Activated T-helper 1 cell treated with anti-CD3 and anti-CD28 coated beads, Interleukin-2, amount 50 U/mL, for 16 hours (primary cell): ENCODE results near the gene TXNRD1.
"Not testable (repeated sequence)": the region's sequence is repeated elsewhere in the genome, so short reads cannot be mapped to it uniquely, and the experiment has no call there.

Source experiments
- DNase-seq, 2 donors: peaks; one replicate each; pipeline ENCODE4 v3.0.0-alpha.2; 2020; ENCODE audit warnings: low read depth in 1 of 2, low spot score in 1 of 2

Gene TXNRD1

DNA sequence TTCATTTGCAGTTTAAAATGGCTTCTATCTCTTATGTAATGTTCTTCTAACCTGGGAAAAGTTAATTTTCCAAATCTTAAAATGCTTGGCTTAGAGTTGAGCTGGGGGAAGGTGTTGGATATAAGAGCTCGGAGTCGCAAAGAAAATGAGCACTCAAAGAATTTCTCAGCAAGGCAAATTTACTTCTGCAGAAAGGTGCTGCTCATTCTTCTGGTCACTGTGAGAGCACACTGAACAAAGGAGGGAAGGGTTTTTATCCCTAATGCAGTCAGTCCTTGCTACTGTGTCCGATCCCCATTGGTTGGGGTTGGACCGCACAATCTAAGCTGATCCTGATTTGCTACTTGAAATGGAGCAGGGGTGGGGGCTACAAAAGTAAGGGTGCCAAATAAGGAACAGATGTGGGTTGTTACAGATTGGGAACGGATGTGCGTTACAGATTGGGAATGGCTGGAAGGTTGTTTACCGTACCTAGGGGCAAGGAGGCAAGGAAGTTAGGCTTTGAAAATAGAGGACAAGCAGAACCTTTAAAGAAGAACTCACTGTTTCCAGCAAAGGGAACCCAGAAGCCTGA lies 19.4 kb downstream of the TXNRD1 start:
- no peak for DNase-seq

DNA sequence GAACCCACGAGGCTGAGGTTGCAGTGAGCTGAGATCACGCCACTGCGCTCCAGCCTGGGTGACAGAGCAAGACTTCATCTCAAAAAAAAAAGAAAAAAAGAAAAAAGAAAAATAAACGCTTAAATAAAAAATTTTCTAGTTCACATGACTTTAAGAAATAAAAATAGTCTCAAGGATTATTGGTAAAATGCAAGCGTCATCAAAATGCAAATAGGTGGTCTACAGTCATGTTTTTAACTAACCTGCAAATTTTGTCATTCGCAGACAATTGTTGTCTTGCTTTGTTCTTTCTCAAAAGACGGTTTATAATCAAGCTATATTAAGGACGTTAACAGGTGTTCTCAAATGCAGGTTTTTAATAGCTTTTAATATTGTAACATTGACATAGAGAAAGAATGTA lies 22.4 kb downstream of the TXNRD1 start:
- DNase-seq: no peak

DNA sequence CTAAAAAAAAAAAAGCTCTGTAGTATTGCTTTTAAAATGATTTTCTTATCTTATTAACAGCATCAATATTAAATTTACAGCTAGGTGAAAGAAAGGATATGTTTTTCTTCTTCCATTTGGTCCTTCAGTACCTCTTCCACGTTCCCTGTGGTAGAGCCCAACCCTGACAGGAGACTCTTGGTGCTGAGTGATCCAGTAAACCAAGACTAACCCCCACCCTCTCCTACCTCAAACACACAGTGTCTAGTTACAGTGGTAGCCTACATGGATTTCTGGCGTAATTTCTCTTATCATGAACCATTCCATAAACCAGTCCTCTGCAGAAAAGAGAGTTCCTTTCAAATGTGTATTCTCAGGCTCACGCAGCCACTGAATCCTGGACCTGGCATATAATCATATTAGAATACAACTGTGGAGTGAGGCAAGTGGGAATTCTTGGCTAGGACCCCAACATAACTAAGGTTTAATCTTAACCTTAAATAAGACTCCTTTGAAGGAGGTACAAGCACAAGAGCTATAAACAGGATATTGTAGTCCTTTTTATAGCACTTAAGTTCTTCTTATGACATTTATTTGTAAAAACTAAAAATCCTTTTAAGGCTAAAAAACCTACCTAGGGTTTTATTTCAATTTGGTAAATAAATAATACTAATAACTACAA lies 27.1 kb downstream of the TXNRD1 start:
- no peak for DNase-seq

DNA sequence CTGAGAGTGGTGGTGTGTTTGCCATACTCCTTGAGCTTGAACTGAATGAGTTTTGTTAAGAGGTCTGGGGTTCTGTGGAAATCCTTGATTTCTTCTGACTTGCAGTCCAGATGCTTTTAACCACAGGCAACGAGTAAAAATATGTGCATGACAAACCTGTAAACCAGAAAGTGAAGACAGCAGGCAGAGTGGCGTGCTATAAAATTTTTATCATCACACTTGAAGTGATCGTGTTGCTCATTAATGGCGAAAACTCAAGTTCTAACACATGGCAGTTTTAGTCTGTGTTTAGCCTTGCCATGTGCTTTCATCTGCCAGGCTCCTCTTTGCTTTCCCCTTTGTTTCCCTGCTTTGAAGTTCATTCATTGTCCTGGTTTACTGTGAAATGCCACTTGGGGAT lies 28.0 kb downstream of the TXNRD1 start:
- DNase-seq: no peak

DNA sequence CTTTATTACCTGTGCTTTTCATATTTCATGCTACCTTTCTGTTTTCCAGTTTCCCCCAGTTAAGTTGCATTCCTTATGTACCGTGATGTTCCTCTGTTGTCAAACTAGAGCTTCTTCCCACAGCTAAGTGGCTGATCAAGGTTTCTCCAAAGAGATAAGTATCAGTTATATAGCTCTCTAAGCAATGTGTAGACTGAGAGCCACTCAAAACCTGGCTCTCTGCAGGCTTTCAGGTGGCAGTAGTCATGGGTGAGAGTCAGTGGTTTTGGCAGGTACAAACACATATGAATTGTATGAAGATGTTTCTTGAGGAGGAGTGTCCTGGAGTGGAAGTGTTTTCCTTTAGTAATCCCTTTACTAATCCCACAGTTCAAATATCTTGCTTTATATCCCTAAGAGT lies 28.4 kb downstream of the TXNRD1 start:
- no peak for DNase-seq

DNA sequence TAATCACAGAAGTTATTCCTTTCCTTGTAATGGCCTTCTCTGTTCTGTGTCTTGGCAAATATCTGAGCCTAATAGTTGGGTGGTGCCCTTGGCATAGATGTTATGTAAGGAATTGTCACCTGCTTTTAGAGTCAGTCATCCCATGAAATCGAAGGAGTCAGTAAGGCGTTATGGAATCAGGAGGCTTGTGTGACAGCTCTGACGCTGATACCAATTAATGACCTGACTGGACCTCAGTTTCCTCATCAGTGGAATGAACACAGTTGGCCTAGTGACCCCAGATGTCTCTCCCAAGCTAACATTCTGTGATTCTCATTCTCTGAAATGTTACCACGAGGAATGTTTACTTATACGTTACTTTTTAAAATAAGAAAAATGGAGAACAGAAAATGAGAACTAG lies 32.1 kb downstream of the TXNRD1 start:
- DNase-seq: no peak

DNA sequence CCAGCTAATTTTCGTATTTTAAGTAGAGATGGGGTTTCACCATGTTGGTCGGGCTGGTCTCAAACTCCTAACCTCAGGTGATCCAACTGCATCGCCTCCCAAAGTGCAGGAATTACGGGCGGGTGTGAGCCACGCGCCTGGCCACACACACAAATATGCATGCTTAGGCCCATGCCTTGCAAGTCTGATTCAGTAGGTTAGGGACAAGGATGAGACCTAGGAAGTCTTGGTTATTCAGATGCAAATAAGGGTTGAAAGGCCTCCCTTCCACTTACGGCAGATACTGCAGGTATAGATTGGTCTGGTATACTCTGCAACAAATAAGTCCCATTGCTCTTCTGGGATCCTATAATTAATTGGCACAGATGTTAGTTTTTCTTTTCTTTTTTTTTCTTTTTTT lies 32.9 kb downstream of the TXNRD1 start:
- DNase-seq: no peak

DNA sequence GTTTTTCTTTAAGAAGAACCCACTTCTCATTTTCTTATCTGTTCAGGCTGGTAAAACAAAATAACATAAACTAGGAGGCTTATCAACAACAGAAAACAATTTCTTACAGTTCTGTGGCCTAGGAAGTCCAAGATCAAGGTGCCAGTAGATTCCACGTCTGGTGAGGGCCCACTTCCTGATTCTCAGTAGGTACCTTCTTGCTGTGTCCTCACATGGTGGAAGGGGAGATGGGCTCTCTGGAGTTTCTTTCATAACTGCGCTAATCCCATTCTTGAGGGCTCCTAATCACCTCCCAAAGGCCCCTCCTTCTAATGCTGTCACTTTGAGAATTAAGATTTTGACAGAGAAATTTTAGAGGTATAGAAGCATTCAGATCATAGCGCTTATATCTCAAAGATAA lies 33.4 kb downstream of the TXNRD1 start:
- DNase-seq: no peak

DNA sequence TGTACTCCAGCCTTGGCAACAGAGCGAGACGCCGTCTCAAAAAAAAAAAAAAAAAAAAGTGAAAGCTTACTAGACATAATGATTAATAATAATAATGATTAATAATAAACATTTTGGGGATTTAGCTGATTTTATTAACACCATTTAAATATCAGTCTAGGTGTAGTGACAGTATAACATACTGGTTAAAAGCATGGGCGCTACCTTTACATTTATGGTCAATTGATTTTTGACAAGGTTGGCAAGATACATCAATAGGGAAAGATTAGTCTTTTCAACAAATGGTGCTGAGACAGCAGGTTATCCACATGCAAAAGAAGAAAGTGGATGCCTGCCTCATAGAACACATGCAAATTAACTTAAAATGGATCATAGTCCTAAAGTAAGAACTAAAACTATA lies 34.3 kb downstream of the TXNRD1 start:
- no peak for DNase-seq

DNA sequence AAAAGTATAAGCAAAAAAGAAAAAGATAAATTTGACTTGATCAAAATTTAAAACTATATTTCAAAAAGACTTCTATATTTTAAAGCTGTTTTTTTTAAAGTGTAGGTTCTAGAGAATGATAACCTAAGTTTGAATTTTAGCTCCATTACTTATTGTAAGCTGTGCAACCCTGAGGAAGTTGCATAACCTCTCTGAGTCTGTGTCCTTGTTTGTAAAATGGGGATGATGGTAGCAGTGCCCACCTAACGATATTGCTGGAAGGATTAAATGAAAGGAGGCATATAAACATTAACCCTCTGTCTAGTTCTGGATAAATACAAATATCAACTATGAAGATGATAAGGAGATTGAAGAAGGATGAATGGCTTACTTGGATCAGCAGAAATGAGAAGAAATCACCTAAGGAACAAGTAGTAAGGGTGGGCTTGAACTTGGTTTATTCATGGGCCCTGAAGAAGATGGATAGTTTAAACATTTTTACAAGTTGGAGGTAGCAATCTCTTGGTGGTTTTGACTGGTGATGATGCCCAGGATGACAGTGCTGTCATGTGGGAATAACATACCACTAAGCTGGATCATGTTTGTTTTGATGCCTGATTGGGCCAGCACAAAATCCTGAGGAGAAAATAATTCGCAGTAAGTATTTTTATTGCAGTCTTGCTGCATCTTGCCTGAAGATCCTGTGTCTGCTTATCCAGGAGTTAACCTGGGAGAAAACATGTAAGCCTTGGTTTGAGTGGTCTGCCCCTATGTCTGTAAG lies 35.0 kb downstream of the TXNRD1 start:
- DNase-seq: no peak

DNA sequence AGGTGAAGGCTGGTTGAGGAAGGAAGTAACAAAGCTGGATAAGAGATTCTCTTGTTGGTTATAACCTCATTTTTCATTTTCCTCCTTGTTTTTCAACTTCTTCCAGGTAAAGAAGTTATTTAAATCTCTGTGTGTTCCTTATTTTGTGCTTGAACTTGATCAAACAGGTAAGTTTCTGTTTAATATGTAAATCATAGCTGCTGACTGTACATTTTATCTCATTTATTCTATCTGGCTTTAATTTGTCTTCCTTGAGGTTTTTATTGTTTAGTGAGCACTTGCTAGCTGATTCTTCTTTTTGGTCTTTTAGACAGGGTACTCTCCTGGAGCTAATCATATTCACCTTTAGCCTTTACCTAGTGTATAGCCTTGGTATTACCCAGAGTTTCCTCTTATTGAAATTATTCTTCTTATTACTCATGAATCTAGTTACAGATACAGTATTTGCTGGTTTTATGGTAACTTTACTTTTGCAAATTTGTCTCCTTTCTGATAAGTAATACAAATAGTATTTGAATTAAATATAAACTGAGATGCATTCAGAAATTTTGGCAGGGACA lies 42.4 kb downstream of the TXNRD1 start:
- no peak for DNase-seq

DNA sequence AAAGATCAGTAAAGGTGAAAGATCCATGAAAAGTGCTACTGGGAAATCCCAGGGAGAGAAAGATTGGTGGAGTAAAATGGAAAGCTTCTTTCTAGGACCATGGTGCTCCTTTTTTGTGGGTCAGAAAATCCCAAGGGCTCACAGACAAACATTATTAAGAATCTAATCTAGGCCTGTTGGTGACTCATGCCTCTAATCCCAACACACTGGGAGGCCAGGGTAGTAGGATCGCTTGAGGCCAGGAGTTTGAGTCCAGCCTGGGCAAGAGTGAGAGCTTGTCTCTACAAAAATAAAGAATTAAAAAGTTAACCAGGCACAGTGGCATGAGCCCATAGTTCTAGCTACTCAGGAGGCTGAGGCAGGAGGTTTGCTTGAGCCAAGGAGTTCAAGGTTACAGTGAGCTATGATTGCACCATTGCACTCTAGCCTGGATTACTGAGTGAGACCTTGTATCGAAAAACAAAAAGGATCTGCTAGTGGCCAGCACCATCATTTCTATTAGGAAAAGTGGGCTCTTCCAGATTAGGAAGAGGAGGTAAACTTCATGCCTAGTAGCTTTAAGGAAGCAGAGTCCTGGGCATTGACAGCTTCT lies 43.0 kb downstream of the TXNRD1 start:
- DNase-seq: no peak

DNA sequence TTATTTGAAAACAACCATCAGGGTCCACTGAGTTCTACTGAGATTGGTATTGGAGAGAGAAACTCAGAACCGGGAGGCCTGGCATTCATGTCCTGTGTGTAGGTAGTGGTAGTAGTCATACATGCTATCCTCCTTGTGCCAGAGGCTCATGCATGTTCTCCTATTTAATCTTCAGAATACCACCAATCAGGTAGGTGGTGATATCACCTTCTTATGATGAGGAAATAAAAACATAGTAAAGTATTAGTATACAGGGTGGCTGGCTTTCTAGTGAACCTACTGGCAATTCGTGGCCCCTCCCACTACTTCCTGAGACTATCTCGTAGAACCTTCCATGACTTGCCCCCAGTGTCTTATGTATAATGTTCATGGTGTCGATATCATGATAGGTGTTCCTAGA lies 47.4 kb downstream of the TXNRD1 start:
- DNase-seq: no peak

DNA sequence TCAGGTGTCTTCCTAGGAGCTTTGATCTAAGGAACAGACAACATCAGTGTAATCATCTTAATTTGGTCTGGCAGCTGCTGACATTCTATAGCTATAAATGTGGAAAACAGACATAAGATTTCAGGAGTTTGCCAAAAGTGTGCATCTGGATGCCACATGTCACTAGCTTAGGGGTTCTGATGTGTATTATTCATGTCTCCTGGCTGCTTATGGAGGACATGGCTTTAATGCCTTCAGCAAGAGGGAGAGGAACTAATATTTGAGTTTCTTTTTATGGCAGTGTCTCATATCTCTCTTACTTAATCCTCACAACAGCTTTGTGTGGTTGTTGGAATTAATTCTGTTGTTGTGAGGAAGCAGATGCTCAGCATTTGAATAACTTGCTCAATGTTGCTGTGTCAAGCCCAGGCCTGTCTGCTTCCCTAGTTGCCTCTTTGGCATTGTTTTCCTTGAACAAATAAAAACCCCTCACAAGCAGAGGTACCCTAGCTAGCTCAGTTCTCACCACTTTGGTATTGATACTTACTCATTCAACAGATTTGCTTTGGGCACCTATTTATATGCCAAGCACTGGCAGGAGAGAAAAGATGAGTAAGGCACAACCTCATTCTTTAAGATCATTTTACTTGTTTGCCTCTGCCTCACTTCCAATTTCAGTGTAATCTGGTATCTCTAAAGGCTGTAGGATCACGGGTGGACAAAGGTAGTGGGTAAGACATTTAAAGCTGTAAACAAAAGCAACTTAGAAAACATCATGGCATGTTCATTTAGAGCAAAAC lies 48.2 kb downstream of the TXNRD1 start:
- DNase-seq: no peak

DNA sequence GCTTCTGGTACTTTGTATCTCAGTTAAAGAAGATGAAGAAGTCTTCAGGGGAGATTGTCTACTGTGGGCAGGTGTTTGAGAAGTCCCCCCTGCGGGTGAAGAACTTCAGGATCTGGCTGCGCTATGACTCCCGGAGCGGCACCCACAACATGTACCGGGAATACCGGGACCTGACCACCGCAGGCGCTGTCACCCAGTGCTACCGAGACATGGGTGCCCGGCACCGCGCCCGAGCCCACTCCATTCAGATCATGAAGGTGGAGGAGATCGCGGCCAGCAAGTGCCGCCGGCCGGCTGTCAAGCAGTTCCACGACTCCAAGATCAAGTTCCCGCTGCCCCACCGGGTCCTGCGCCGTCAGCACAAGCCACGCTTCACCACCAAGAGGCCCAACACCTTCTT lies 49.9 kb downstream of the TXNRD1 start:
- not testable (repeated sequence) for DNase-seq

DNA sequence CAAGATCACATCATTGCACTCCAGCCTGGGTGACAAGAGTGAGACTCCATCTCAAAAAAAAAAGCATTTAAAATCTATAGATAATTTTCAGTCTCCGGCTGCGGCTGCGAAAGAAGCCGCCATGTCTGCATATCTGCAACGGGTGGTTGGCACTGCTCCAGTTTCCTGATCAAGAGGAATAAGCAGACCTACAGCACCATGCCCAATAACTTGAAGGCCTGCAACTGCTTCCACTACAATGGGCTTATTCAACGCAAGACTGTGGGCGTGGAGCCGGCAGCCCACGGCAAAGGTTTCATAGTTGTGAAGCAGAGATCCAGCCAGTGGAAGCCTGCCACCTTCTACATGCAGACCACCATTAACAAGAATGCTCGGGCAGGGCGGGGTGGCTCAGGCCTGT lies 57.4 kb downstream of the TXNRD1 start:
- DNase-seq: no peak

DNA sequence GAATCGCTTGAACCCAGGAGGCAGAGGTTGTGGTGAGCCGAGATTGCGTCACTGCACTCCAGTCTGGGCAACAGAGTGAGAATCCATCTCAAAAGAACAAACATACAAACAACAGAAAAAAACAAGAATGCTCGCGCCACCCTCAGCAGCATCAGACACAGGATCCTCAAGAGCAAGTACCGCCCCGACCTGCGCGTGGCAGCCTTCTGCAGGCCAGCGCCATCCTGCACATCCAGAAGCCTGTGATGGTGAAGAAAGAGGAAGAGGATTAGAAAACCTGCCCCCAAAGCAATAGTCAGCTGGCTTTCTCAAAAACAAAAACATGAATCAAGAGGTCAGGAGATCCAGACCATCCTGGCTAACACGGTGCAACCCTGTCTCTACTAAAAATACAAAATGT lies 57.9 kb downstream of the TXNRD1 start:
- no peak for DNase-seq

DNA sequence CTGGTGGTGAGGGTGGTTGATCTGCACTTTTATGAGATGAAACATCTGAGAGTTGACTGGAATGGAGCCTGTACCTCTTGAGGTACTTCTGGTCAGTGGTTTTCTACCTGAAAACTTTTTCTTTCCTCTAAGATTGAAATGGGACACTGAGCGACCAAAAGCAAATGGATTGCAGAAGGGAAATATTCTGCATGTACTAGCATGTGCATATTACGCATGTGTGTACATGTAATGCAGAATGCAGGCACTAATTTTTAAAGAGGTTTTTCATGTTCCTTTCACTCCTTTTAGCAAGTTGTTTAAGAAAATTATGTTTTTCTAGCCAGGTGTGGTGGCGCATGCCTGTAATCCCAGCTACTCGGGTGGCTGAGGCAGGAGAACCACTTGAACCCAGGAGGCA lies 59.2 kb downstream of the TXNRD1 start:
- no peak for DNase-seq

DNA sequence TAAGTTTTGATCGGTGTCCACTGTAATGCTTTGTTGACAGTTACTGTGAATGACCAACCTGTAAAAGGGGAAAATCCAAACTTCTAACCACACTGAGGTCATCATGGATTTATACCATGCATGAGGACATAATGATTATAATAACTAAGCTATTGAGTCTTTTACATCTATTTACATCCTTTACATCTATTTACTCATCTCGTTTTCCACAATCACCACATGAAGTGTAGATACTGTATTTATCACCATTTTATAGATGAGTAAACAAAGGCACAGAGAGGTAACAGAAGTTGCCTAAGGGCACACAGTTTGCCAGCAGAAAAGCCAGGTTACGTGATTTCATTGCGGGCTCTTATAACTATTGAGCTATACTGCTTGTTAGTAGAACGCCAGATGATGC lies 60.1 kb downstream of the TXNRD1 start:
- no peak for DNase-seq

DNA sequence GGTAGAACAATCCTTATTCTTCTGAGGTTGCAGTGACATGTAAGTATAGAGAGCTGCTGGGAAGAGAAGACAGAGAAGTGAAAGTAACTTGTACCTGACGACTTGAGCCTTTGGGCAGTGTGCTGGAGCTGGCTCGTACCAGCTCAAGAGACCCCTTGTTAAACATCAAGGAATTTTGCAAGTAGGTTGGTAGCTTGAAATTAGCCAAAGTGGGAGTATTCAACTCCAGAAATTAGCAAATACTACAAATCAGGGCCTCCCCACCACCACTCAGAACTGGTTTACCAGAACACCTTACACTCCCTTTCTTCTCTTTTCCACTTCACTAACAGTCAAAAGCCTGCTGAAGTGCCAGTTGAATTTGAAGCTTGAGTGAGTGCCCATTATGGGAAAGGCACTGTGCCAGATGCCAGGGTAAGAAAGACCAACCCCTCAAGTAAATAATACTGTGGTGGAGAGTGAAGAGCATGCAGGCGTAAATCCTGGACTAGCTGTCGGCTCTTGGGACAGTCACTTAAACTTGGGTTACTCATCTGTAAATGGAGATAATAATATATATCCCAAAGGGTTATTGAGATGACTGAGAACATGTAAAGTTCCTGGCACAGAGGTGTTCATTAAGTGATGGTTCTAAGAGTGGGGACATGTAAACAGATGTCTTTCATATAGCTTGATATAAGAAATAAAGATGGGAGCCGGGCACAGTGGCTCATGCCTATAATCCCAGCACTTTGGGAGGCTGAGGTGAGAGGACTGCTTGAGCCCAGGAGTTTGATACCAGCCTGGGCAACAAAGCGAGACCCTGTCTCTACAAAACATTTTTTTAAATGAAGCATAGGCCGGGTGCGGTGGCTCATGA lies 60.9 kb downstream of the TXNRD1 start:
- DNase-seq: no peak
